Stimulated activated CD4-positive, alpha-beta T cell treated with anti-CD3 and anti-CD28 coated beads, Interleukin-2, amount 100 ng/mL, for 48 hours (primary cell): ENCODE data around the gene THSD4.

Experiments used
- DNase-seq, 2 donors: peaks; one replicate each; pipeline ENCODE4 v3.0.0-alpha.2; 2020

Gene THSD4

GRCh38 chr15:71334434-71334833, 219.2 kb downstream of the THSD4 start:
- no peak for DNase-seq

- DNase-seq: no peak
Measured at GRCh38 chr15:71334873-71335272, 219.6 kb downstream of the THSD4 start.

GRCh38 chr15:71335591-71335990, 220.3 kb downstream of the THSD4 start:
- no peak for DNase-seq

- no peak for DNase-seq
Measured at GRCh38 chr15:71336671-71337070, 221.4 kb downstream of the THSD4 start.

- no peak for DNase-seq
Measured at GRCh38 chr15:71337197-71337845, 222.1 kb downstream of the THSD4 start.

- no peak for DNase-seq
Measured at GRCh38 chr15:71338265-71338664, 223.0 kb downstream of the THSD4 start.

- no peak for DNase-seq
Measured at GRCh38 chr15:71338827-71339542, 223.7 kb downstream of the THSD4 start.

GRCh38 chr15:71341811-71342550, 226.7 kb downstream of the THSD4 start:
- no peak for DNase-seq

- DNase-seq: no peak
Measured at GRCh38 chr15:71342658-71343057, 227.4 kb downstream of the THSD4 start.

- DNase-seq: no peak
Measured at GRCh38 chr15:71344316-71344715, 229.0 kb downstream of the THSD4 start.

GRCh38 chr15:71345186-71345585, 229.9 kb downstream of the THSD4 start:
- DNase-seq: no peak

- no peak for DNase-seq
Measured at GRCh38 chr15:71346464-71346863, 231.2 kb downstream of the THSD4 start.

- DNase-seq: no peak
Measured at GRCh38 chr15:71348597-71348996, 233.3 kb downstream of the THSD4 start.

GRCh38 chr15:71349336-71349735, 234.1 kb downstream of the THSD4 start:
- DNase-seq: no peak

- DNase-seq: no peak
Measured at GRCh38 chr15:71349736-71350526, 234.7 kb downstream of the THSD4 start.

- no peak for DNase-seq
Measured at GRCh38 chr15:71350622-71351378, 235.5 kb downstream of the THSD4 start.

GRCh38 chr15:71352125-71352524, 236.9 kb downstream of the THSD4 start:
- DNase-seq: no peak

- DNase-seq: no peak
Measured at GRCh38 chr15:71352765-71353164, 237.5 kb downstream of the THSD4 start.

- DNase-seq: no peak
Measured at GRCh38 chr15:71353171-71353570, 237.9 kb downstream of the THSD4 start.

- DNase-seq: no peak
Measured at GRCh38 chr15:71355268-71355667, 240.0 kb downstream of the THSD4 start.

GRCh38 chr15:71357321-71357732, 242.1 kb downstream of the THSD4 start:
- no peak for DNase-seq

GRCh38 chr15:71357967-71358366, 242.7 kb downstream of the THSD4 start:
- no peak for DNase-seq
